NCI-H1930 (cell line): ENCODE results near the gene RIMBP3B.
"Not testable (repeated sequence)": the region's sequence is repeated elsewhere in the genome, so short reads cannot be mapped to it uniquely, and the experiment has no call there.

Experiments
- DNase-seq, 2 experiments: peaks; one replicate each; lab custom pipeline; 2025; lab: John Stamatoyannopoulos, UW

The RIMBP3B gene, protein sequence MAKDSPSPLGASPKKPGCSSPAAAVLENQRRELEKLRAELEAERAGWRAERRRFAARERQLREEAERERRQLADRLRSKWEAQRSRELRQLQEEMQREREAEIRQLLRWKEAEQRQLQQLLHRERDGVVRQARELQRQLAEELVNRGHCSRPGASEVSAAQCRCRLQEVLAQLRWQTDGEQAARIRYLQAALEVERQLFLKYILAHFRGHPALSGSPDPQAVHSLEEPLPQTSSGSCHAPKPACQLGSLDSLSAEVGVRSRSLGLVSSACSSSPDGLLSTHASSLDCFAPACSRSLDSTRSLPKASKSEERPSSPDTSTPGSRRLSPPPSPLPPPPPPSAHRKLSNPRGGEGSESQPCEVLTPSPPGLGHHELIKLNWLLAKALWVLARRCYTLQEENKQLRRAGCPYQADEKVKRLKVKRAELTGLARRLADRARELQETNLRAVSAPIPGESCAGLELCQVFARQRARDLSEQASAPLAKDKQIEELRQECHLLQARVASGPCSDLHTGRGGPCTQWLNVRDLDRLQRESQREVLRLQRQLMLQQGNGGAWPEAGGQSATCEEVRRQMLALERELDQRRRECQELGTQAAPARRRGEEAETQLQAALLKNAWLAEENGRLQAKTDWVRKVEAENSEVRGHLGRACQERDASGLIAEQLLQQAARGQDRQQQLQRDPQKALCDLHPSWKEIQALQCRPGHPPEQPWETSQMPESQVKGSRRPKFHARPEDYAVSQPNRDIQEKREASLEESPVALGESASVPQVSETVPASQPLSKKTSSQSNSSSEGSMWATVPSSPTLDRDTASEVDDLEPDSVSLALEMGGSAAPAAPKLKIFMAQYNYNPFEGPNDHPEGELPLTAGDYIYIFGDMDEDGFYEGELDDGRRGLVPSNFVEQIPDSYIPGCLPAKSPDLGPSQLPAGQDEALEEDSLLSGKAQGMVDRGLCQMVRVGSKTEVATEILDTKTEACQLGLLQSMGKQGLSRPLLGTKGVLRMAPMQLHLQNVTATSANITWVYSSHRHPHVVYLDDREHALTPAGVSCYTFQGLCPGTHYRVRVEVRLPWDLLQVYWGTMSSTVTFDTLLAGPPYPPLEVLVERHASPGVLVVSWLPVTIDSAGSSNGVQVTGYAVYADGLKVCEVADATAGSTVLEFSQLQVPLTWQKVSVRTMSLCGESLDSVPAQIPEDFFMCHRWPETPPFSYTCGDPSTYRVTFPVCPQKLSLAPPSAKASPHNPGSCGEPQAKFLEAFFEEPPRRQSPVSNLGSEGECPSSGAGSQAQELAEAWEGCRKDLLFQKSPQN (N-terminal part only)

DNA sequence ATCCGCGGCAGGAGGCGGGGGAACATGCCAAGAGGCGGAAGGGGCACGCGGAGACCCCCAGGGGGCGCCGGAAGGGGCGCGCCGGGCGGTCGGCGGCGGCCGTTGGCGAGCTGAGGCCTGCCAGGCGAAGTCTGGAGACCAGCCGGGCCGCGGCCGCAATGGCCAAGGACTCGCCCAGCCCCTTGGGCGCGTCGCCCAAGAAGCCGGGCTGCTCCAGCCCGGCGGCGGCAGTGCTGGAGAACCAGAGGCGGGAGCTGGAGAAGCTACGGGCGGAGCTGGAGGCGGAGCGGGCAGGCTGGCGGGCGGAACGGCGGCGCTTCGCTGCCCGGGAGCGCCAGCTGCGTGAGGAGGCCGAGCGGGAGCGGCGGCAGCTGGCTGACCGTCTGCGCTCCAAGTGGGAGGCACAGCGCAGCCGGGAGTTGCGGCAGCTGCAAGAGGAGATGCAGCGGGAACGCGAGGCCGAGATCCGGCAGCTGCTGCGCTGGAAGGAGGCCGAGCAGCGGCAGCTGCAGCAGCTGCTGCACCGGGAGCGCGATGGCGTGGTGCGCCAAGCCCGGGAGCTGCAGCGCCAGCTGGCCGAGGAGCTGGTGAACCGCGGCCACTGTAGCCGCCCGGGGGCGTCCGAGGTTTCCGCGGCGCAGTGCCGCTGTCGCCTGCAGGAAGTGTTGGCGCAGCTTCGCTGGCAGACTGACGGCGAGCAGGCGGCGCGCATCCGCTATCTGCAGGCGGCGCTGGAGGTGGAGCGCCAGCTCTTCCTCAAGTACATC lies at the start of gene RIMBP3B:
RIMBP3B (plus strand) TSS at position 51 of the 767 bp plus-strand sequence; CDS start at position 159, 108 bp downstream.
- DNase-seq: not testable (repeated sequence)

DNA sequence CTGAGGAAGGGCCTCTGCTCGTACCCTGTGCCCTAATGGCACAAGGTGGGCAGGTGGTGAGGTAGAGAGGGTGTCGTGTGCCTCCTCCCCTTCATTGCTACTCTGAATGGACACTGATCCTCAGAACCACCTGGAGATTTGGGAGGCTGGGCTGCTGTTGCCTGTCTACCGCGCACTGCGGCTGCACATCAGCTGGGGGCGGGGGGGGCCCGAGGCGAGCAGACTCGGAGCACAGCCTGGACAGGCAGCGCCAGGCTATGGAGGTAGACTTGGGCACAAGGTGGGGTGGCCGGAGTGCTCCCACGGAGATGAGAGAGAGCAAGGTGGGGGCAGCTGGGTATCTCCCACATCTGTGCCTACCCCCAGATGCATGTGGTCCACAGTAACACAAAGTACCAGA lies 26.0 kb upstream of the RIMBP3B start:
- DNase-seq: not testable (repeated sequence)

DNA sequence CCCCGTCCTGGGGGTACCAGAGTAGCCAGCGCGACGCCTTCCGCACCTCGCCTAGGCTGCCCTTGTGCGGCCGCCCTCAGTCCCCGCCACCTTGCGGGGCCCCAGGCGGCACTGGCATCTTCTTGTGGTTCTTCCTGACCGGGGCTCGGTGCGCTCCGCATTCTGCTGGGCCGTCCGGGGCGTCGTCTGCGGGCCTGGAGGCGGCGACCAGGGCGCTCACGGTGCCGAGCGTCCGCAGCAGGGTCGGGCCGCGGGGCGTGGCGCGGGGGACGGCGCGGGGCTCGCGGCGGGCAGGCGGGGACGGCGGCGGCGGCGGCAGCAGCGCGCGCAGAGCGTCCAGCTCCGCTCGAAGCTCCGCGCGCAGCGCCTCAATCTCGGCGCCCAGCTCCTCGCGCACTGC lies 23.0 kb upstream of the RIMBP3B start:
- DNase-seq: not testable (repeated sequence)

DNA sequence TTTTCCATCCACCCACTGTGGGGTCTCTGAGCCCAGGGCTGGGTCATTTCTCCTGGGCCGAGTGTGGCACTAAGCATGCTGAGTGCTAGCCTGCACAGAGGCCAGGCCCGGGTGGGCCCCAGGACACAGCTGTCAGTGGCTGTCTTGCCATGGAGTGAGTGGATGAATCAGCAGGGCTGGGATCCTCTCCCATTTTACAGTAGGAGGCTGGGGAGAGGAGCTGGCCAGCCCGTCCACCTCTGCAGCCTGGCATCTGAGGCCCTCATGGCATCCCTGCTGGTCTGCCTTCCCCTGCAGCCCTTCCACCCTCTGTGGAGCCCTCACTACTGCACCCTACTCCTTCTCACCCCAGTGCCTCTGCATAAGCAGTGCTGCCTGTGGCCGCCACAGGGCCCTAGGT lies 21.1 kb upstream of the RIMBP3B start:
- DNase-seq: not testable (repeated sequence)

DNA sequence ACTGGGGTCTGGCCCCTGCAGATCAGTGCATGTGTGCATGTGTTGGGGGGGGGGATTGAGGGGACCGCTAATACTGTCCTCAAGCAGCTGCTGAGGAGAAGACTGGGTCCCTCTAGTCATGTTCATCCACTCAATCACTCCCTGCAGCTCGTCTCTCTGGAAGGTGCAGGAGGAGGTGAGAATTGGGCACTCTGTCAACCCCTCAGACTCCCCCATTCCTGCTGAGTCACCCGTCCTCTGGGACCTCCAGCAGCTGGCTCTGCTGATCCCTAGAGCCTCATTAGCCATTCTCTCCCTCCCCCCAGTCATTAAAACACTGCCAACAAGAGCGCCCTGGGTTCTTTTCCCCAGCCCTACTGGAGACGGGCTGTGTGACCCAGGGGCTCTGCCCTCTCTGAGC lies 20.5 kb upstream of the RIMBP3B start:
- DNase-seq: not testable (repeated sequence)

DNA sequence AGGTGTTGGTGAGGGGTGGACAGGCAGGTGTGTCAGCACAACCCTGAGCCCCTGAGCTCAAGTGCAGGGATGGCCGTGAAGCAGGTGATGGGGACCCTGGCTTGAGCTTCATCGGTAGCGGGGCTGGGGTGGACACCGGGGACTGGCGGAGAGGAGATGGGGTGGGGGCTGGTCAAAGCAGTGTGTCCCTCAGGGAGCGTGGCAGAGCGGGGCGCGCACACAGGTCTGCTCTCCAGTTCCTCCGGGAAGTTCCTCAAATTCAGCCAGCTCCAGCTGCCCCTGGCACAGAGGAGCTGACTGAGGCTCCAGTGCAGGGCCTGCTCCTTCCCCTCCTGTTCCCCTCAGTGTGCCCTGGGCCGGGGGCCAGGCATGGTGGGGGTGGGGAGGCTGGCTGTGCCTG lies 19.7 kb upstream of the RIMBP3B start:
- DNase-seq: not testable (repeated sequence)

DNA sequence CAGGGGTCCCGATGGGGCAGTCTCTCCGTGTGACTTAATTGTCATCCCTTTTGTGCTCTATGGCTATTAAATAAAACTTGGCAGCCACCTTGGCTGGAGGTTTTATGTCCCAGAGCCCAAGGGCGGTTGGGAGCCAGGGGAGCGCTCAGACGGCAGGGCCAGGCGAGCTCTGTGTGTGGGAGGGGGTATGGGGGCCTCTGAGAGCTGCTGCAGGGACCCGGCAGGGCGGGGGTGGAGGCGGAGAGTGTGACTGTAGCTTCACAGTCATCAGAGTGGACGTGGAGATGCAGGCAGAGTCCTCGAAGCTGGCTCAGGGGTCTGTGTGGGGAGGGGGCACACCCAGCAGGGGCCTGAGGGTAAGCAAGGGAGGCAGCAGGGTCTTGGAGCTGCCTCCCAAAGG lies 19.2 kb upstream of the RIMBP3B start:
- not testable (repeated sequence) for DNase-seq

DNA sequence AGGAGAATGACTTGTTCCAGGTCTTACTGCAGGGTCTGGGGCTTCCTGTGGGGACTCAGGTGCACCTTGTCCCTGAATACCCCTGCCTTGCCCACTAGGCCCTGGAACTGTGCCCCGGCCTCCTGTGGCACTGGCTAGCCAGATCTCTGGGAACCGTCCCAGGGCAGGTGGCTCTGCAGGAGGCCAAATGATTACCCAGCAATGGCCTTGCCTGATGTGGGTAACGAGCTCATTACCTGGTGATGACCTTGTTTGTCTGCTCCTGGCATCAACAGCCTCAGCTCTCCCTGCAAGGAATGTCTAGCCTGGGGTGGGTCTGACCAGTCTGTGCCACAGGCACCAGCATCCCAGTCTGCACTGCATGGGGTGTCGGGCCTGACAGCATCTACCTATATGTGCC lies 18.2 kb upstream of the RIMBP3B start:
- not testable (repeated sequence) for DNase-seq

DNA sequence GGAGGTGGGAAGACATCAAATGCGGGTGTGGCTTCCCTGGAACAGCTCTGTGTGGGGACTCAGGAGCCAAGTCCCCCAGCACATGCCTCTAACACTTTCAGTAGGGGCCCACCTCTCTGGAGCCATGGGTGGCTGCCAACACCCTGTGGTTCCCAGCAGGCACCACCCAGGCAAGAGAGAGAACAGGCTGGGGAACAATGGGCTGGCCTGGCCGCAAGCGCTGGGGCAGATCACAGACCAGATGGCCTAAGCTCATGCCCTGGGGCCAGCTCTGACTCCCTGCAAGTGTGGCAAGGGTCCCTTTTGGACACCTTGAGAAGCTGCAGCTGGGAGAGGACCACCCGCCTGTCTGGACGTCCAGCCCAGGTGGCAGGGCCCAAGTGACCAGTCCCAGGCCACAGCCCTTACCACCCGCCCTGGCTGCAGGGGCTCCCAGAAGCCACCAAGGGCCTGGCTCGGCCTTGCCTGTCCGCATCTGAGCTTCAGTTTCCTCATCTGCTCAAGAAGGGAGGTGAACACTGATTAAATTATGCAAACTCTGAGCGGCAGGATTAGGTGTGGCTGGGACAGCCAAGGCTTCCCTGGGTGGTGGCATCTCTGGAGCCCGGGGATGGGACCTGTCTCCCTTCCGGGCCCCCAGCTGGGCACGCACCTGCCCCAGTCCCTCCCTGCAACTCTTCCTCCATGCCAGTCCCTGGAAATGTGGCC lies 14.8 kb upstream of the RIMBP3B start:
- not testable (repeated sequence) for DNase-seq

DNA sequence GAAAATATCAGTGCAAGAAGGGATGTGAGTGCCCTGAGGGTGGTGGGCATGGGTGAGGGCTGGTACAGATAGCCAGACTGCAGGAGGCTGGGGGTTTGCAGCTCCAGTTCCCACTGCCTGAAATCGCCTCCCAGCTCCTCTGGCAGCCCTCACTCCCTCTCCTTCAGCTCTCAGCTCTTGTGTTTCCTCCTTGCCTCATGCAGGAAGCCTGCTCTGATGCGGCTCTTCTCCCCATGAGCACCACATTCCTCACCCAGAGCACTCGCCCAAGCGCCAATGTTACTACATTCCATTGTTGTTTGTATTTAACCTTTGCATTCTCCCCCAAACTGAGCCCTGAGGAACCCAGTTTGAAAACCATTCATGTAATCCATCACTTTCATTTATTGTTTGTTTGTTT lies 7.7 kb upstream of the RIMBP3B start:
- DNase-seq: not testable (repeated sequence)

DNA sequence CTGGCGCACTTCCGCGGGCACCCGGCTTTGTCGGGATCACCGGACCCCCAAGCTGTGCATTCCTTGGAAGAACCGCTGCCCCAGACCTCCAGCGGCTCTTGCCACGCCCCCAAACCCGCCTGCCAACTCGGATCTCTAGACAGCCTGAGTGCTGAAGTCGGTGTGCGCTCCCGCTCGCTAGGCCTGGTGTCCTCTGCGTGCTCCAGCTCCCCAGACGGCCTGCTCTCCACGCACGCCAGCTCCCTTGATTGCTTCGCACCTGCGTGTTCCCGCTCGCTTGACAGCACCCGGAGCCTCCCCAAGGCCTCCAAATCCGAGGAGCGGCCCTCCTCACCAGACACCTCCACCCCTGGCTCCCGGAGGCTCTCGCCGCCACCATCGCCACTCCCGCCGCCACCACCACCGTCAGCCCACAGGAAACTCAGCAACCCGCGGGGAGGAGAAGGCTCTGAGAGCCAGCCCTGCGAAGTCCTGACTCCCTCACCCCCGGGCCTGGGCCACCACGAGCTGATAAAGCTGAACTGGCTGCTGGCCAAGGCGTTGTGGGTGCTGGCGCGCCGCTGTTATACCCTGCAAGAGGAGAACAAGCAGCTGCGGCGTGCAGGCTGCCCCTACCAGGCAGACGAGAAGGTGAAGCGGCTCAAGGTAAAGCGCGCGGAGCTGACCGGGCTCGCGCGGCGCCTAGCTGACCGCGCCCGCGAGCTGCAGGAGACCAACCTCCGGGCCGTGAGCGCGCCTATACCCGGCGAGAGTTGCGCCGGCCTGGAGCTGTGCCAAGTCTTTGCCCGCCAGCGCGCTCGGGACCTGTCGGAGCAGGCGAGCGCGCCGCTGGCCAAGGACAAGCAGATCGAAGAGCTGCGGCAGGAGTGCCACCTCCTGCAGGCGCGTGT lies 1.2 kb downstream of the RIMBP3B start:
- not testable (repeated sequence) for DNase-seq

DNA sequence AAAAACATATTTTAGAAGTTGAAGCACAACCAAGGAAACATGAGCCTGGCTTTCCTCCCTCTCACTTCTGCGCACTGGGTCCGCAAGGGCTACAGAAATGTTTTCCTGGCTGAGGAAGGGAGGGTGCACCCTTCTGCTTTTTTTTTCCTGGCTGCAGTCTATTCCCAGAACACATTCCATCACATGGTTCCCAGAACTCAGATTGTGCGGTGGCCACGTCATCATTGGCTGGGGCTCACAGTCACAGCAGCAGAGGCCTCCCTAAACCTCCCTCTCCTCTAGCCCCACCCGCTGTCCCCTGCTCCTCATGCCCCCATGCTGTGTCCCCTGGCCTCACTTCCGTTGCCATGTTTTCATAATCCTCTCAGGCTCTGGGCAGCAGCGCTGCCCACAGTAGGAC lies 5.9 kb downstream of the RIMBP3B start:
- not testable (repeated sequence) for DNase-seq

DNA sequence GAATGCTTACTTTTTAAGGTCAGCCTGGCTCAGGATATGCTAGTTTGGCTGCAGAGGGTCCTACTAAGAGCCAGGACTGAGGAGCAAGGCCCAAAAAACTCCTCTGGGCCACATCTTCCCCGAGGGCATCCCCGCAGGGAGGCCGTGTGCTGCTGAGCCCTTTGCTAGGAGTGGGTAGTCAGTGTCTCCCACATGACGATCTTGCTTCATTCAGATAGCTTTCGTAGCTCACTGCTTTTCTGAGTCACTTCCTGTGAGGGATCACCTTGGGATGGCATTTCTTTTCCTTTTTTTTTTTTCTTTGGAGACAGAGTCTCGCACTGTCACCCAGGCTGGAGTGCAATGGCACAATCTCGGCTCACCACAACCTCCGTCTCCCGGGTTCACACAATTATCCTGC lies 6.5 kb downstream of the RIMBP3B start:
- DNase-seq: not testable (repeated sequence)

DNA sequence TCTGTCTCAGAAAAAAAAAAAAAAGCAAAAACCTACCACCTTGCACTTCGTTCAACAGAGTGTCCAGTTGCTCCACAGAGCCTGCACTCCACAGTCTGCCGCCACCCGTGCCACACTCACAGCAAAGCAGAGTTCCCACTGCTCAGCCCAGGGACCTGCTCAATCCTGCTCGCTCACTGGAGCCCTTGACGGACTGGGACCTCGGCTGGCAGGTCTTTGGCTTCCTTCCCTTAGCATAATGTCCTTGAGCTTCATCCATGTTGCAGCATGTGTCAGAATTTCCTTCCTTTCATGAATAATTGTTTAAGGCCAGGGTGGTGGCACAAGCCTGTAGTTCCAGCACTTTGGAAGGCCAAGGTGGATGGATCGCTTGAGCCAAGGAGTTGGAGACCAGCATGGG lies 11.1 kb downstream of the RIMBP3B start:
- DNase-seq: not testable (repeated sequence)

DNA sequence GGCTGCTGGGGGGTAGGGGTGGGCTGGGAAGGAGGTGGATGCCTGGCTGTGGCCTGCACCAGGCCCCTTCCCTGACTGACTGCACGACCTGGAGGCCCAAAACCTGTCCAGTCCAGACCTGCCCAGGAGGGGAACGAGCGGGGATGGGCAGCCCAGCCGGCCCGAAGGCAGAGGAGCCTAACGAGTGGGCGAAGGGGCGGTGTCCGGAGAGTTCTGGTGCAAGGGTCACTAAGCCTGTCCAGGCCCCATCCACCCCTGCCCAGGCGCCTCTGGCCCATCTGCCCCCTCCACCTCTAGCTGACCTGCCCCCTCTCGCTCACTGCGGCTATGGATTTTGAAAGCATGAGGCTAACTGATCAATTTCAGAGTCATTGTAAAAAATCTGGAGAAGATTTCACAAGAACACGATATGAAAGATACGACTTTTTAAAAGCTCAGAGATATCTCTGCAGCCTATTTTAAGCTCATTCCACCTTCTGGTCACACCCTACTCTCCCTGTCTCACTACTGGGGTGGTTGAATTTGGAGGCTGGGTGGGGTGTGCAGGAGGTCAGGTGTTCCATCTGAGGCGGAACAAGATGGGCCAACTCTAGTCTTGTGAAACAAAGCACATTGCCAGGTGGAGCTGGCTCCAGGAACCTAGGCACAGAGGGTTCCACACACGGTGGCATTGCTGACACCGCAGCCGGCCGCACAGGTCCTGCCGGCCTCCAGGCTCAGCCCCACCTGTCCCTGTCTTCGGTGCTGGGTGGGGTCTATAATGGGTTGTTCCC lies 17.8 kb downstream of the RIMBP3B start:
- not testable (repeated sequence) for DNase-seq

DNA sequence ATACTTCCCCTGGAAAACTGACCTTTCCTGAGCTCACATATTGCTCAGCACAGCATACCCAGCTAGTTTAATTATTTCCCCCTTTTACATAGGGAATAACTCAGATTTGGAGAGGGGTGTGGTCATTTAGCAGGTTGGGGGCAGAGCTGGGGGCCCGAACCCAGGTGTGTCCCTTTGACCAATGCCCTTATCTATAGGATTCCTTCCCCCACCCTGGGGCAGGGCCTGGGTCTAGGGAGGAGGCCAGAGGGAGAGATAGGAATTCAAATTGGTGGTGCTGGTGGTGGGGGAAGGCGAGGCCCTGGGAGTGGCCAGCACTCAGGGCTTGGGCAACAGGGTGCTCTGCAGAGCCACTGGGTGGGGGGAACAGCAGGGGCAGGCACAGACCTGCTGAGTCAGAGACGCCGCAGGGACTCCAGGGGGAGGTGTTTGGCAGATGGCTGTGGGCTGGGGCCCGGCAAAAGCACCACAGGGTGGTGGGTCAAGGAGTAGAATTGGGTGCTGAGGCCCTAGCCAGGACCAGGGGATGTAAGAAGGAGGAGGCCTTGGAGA lies 19.3 kb downstream of the RIMBP3B start:
- not testable (repeated sequence) for DNase-seq

DNA sequence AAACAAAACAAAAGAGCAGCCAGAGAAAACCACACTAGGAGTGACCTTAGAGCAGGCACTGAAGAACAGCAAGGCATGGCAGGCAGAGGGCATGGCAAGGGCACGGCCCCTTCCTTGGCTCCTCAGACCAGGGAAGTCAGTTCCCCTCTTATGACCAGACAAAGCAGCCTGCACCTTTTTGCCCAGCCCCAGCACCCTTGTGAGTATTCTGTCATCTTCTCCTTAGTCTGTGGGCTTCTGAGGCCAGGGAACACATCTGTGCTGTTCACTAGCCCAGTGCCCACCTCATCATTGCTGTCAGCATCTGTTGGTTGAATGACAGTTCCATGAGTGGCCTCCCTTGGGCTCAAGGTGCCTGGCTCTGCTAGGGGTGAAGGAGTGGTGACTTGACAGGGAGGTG lies 23.6 kb downstream of the RIMBP3B start:
- not testable (repeated sequence) for DNase-seq

DNA sequence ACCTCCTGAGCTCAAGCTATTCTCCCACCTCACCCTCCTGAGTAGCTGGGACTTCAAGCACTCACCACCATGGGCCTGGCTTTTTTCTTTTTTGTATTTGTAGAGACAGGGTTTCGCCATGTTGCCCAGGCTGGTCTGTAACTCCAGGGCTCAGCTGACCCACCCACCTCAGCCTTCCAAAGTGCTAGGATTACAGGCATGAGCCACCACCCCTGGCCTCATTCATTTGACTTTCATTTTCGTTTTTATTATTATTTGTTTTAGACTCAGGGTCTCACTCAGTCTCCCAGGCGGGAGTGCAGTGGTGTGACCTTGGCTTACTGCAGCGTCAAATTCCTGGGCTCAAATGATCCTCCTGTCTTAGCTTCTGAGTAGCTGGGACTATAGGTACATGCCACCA lies 24.2 kb downstream of the RIMBP3B start:
- not testable (repeated sequence) for DNase-seq
